ENCODE measurements around the gene HRH1. TPM values are rescaled to one million over a fixed set of nuclear protein-coding genes. Genes with fewer than 3 reads are reported as not detected.
"Not testable (repeated sequence)": the region's sequence is repeated elsewhere in the genome, so short reads cannot be mapped to it uniquely, and the experiment has no call there.

Gene HRH1
- total RNA-seq, 2 donors from 2014 or later = 4.6 TPM

GRCh38 chr3:11150256-11150655 lies 4.0 kb upstream of the HRH1 start:
- ATAC-seq (replicated peaks in 1 of 2) = no peak
- H3K27me3 Mint-ChIP-seq (ENCODE audit: low read depth) = peaks cover 48% of the 10 kb centered on the region
- H3K4me3 Mint-ChIP-seq = no peak overlapping the region
- H3K27ac Mint-ChIP-seq = no peak overlapping the region
- H3K9me3 Mint-ChIP-seq = no peaks in the 10 kb centered on the region
- no peaks in the 10 kb centered on the region for H3K36me3 Mint-ChIP-seq (ENCODE audit: insufficient read depth in 2 of 2)
- peaks cover 7% of the 10 kb centered on the region for H3K4me1 Mint-ChIP-seq (ENCODE audit: low read depth)
- no peak for DNase-seq

DNA sequence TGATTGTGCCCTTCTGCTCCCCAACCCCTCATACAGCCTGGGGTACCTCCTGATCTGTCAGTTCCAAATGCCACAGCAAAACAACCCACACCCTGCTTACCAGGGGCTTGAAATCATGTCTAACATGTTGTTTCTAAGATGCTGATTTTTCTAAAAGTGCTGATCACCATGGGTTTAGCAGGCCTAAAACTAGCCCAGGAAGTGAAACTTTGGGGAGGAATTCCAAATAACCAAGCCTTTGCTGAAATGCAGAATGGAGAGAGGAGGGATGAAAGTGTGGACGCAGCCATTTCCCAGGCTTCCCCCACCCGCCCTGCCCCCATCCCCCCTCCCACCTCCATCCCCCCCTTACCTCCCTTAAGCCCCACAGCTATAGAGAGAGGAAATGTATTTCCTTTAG lies 2.0 kb upstream of the HRH1 start:
- Mint-ChIP-seq H3K36me3 (ENCODE audit: insufficient read depth in 2 of 2) (no peaks in the 10 kb centered on the region), H3K27ac (no peak overlapping the region), H3K9me3 (no peaks in the 10 kb centered on the region), H3K4me1 (ENCODE audit: low read depth) (peaks cover 12% of the 10 kb centered on the region), H3K4me3 (no peak overlapping the region), H3K27me3 (ENCODE audit: low read depth) (peaks cover 50% of the 10 kb centered on the region)
- no peak for ATAC-seq (replicated peaks in 1 of 2)
- no peak for DNase-seq

DNA sequence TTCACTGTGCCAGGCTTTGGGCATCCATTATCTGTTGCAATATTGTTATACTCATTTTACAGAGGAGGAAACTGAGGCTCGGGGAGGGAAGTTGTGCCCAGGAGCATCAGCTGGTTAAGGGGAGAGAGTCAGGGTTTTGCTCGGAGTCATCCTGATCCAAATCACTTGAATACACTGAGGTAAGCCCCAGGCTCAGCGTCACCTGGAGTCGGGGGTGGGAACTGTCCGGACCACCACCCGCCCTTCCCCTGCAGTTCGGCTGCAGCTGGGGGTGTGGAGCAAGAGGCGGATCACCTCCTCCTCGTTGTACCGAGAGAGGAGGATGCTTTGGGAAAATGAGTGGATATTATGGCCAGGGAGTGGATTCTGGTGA lies 646 bp downstream of the HRH1 start:
- DNase-seq = no peak
- H3K4me1 Mint-ChIP-seq (ENCODE audit: low read depth) = peaks cover 12% of the 10 kb centered on the region
- H3K27ac Mint-ChIP-seq = no peak overlapping the region
- H3K4me3 Mint-ChIP-seq = peak overlapping the region; percentile 72 to 76
- peaks cover 52% of the 10 kb centered on the region for H3K27me3 Mint-ChIP-seq (ENCODE audit: low read depth)
- peak in 1 of 2 donors; percentile 43 for ATAC-seq (replicated peaks in 1 of 2)
- no peaks in the 10 kb centered on the region for H3K9me3 Mint-ChIP-seq
- no peaks in the 10 kb centered on the region for H3K36me3 Mint-ChIP-seq (ENCODE audit: insufficient read depth in 2 of 2)

DNA sequence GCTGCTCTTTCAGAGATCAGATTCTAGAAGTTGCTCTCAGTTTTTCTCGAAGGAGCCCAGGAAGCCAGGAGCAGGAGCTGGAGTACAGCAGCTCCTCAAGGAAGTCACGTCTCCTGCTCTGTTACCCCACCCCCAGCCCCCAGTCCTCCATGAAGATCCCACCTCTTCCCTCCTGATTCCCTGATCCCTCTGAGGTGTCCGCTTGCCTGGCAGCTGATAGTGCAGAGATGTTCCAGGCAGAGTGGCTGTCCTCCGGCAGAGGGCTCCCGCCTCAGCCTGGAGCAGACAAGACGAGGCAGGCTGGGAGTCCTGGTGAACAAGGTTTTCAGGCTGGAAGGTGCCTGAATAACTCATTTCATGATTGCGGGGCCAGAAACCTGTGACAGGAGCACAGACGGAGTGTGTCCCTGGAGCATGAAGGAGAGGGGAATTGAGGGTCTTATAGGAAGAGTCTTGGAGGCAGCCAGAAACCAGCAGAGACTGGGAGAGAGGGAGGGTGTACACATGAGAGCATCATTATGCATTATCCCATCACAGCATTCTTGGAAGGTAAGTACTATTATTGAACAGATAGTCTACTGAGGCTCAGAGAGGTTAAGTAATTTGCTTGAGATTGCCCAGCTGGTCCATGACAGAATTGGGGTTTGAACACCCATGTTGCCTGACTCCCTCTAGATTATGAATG lies 1.2 kb downstream of the HRH1 start:
- Mint-ChIP-seq H3K4me1 (ENCODE audit: low read depth) (peaks cover 12% of the 10 kb centered on the region), H3K27me3 (ENCODE audit: low read depth) (peaks cover 58% of the 10 kb centered on the region), H3K36me3 (ENCODE audit: insufficient read depth in 2 of 2) (no peaks in the 10 kb centered on the region), H3K9me3 (no peaks in the 10 kb centered on the region), H3K27ac (no peak overlapping the region), H3K4me3 (peak overlapping the region; percentile 16 to 72)
- ATAC-seq (replicated peaks in 1 of 2) = peak in 1 of 2 donors; percentile 42
- peak; percentile 19 for DNase-seq

DNA sequence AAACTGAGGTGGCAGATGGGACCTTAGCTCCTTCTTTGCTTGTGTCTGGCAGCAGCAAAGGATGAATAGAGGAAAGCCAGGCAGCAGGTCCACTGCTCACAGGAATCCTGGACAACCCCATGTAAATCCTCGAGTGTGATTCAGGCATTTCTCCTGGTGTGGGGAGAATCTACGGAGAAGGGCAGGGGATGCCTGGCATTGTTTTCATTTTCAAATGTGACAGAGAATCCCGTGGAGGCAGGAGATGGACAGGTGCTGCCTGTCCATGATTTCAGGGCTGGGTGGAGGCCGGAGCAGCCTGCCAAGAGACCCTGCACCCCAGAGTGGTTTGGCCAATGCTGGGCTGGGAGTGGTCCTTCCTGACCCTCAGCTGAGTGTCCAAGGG lies 1.7 kb downstream of the HRH1 start:
- Mint-ChIP-seq H3K9me3 (no peaks in the 10 kb centered on the region), H3K36me3 (ENCODE audit: insufficient read depth in 2 of 2) (no peaks in the 10 kb centered on the region), H3K27ac (no peak overlapping the region), H3K27me3 (ENCODE audit: low read depth) (peaks cover 63% of the 10 kb centered on the region), H3K4me1 (ENCODE audit: low read depth) (peaks cover 12% of the 10 kb centered on the region), H3K4me3 (no peak overlapping the region)
- DNase-seq (no peak), ATAC-seq (replicated peaks in 1 of 2) (no peak)

- Mint-ChIP-seq H3K27ac (no peak overlapping the region), H3K27me3 (ENCODE audit: low read depth) (peaks cover 70% of the 10 kb centered on the region)
- no peak for ATAC-seq (replicated peaks in 1 of 2)
Measured at GRCh38 chr3:11157421-11157820, 3.1 kb downstream of the HRH1 start.

GRCh38 chr3:11159421-11159904 lies 5.2 kb downstream of the HRH1 start:
- DNase-seq (no peak), ATAC-seq (replicated peaks in 1 of 2) (no peak)
- Mint-ChIP-seq H3K27ac (no peak overlapping the region), H3K36me3 (ENCODE audit: insufficient read depth in 2 of 2) (no peaks in the 10 kb centered on the region), H3K9me3 (no peaks in the 10 kb centered on the region), H3K27me3 (ENCODE audit: low read depth) (peaks cover 81% of the 10 kb centered on the region), H3K4me3 (no peak overlapping the region), H3K4me1 (ENCODE audit: low read depth) (peaks cover 12% of the 10 kb centered on the region)

More at GRCh38 chr3:11157421-11157820, 3.1 kb downstream of the HRH1 start:
- no peak for DNase-seq
- no peaks in the 10 kb centered on the region for H3K9me3 Mint-ChIP-seq
- no peaks in the 10 kb centered on the region for H3K36me3 Mint-ChIP-seq (ENCODE audit: insufficient read depth in 2 of 2)
- H3K4me3 Mint-ChIP-seq = no peak overlapping the region
- H3K4me1 Mint-ChIP-seq (ENCODE audit: low read depth) = peaks cover 12% of the 10 kb centered on the region

GRCh38 chr3:11161666-11162065 lies 7.4 kb downstream of the HRH1 start:
- ATAC-seq (replicated peaks in 1 of 2) = no peak
- no peaks in the 10 kb centered on the region for H3K4me1 Mint-ChIP-seq (ENCODE audit: low read depth)
- H3K9me3 Mint-ChIP-seq = no peaks in the 10 kb centered on the region
- H3K4me3 Mint-ChIP-seq = no peak overlapping the region
- peaks cover 62% of the 10 kb centered on the region for H3K27me3 Mint-ChIP-seq (ENCODE audit: low read depth)
- no peaks in the 10 kb centered on the region for H3K36me3 Mint-ChIP-seq (ENCODE audit: insufficient read depth in 2 of 2)
- no peak overlapping the region for H3K27ac Mint-ChIP-seq
- DNase-seq = no peak

DNA sequence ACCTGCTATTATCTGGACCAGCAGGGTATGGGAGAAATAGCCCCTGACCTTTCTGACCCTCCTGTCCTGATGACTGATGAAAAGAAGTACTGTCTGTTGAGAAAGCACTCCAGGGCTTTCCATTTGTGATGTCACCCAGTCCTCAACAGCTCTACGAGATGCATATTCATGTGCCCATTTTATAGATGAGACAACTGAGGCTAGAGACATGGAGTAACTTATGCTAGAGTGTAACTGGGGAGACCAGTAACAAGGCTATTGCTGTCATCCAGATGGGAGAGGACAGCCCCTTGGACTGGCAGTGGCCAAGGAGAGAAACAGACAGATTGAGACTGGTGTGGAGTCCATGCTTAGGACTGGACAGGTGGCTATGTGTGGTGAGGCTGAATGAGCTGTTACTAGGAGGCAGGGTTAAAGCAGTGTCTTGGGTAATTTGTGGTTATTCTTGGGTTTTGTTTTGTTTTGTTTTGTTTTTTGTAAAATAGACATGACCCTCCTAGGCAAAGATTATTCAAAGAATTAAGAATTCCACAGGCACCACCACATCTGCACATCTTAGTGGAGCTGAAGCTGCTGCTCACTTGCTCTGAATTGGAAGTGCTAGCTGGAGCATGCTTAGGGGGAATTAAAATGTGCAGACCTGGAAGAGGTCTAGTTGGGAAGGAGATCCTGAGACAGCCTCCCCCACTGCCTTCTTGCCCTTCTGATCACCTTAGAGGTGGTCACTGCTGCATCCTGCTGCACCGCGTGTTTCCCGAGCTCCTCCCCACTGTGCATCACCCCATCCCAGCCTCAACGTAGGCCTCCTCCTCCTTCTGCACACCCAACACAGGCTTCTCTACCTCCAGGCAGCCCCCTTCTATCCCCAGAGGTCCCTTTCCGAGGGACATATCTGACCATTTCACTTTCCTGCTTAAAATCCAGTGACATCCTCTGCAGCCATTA lies 8.4 kb downstream of the HRH1 start:
- no peaks in the 10 kb centered on the region for H3K9me3 Mint-ChIP-seq
- ATAC-seq (replicated peaks in 1 of 2) (no peak), DNase-seq (no peak)
- peaks cover 52% of the 10 kb centered on the region for H3K27me3 Mint-ChIP-seq (ENCODE audit: low read depth)
- no peaks in the 10 kb centered on the region for H3K36me3 Mint-ChIP-seq (ENCODE audit: insufficient read depth in 2 of 2)
- H3K4me3 Mint-ChIP-seq = no peak overlapping the region
- H3K27ac Mint-ChIP-seq = no peak overlapping the region
- no peaks in the 10 kb centered on the region for H3K4me1 Mint-ChIP-seq (ENCODE audit: low read depth)

DNA sequence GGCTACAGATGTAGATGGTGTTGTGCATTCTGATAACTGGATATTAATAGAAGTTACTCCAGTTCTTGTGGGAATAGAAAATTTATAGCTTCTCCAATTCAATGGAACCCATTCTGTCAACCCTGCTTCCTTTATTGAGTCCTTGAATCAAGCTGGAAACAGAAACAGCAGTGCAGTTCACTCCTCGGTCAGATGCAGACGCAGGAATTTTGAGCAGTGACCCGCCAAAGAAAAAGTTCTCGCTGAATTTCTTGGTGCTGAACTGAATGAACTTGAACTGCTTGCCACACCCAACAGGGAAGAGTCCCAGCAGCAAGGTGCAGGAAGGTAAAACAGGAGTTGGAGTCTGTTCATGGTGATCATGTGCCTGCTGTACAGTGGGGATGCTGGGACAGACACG lies 10.3 kb downstream of the HRH1 start:
- ATAC-seq (replicated peaks in 1 of 2) (no peak), DNase-seq (no peak)
- H3K36me3 Mint-ChIP-seq (ENCODE audit: insufficient read depth in 2 of 2) = no peaks in the 10 kb centered on the region
- H3K27ac Mint-ChIP-seq = no peak overlapping the region
- no peaks in the 10 kb centered on the region for H3K9me3 Mint-ChIP-seq
- H3K4me1 Mint-ChIP-seq (ENCODE audit: low read depth) = no peaks in the 10 kb centered on the region
- H3K27me3 Mint-ChIP-seq (ENCODE audit: low read depth) = peaks cover 44% of the 10 kb centered on the region
- H3K4me3 Mint-ChIP-seq = no peak overlapping the region

- H3K4me3 Mint-ChIP-seq = no peak overlapping the region
- no peaks in the 10 kb centered on the region for H3K4me1 Mint-ChIP-seq (ENCODE audit: low read depth)
- no peak overlapping the region for H3K27ac Mint-ChIP-seq
- no peaks in the 10 kb centered on the region for H3K9me3 Mint-ChIP-seq
- peaks cover 44% of the 10 kb centered on the region for H3K27me3 Mint-ChIP-seq (ENCODE audit: low read depth)
- no peak for ATAC-seq (replicated peaks in 1 of 2)
- no peaks in the 10 kb centered on the region for H3K36me3 Mint-ChIP-seq (ENCODE audit: insufficient read depth in 2 of 2)
- no peak for DNase-seq
Measured at GRCh38 chr3:11165476-11165875, 11.2 kb downstream of the HRH1 start.

DNA sequence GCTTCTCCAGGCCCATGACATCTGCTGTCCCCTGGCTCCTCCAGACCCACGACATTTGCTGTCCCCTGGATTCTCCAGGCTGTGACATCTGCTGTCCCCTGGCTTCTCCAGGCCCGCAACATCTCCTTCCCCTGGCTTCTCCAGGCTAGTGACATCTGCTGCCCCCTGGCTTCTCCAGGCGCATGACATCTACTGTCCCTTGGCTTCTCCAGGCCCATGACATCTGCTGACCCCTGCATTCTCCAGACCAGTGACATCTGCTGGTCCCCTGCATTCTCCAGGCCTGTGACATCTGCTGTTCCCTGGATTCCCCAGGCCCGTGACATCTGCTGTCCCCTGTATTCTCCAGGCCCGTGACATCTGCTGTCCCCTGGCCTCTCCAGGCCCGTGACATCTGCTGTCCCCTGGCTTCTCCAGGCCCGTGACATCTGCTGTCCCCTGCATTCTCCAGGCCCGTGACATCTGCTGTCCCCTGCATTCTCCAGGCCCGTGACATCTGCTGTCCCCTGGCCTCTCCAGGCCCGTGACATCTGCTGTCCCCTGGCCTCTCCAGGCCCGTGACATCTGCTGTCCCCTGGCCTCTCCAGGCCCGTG lies 12.6 kb downstream of the HRH1 start:
- ATAC-seq (replicated peaks in 1 of 2); DNase-seq; H3K27ac Mint-ChIP-seq; H3K4me3 Mint-ChIP-seq; H3K9me3 Mint-ChIP-seq; H3K36me3 Mint-ChIP-seq (ENCODE audit: insufficient read depth in 2 of 2); H3K4me1 Mint-ChIP-seq (ENCODE audit: low read depth): not testable (repeated sequence)
- peaks cover 39% of the 10 kb centered on the region for H3K27me3 Mint-ChIP-seq (ENCODE audit: low read depth)

DNA sequence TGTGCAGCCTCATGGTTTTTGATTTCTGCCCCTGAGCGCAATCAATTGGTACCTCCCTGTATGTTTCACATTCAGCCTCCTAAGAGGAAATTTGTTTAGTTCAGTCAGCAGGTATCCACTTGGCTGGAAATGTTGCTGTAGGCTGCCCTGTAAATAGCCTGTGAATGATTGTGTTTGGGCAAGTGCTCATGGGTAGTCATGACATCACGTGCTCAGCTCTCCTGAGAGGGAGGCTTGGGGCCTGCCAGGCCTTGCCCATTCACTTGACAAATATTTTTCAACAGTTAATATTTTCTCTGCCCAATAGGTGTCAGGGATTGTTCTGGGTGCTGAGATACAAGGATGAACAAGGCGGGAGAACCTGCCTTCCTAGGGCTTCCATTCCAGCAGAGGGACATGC lies 13.3 kb downstream of the HRH1 start:
- Mint-ChIP-seq H3K27me3 (ENCODE audit: low read depth) (peaks cover 35% of the 10 kb centered on the region), H3K36me3 (ENCODE audit: insufficient read depth in 2 of 2) (no peaks in the 10 kb centered on the region), H3K4me1 (ENCODE audit: low read depth) (no peaks in the 10 kb centered on the region), H3K4me3 (no peak overlapping the region), H3K27ac (no peak overlapping the region), H3K9me3 (no peaks in the 10 kb centered on the region)
- DNase-seq (no peak), ATAC-seq (replicated peaks in 1 of 2) (no peak)

All from activated T-cell treated with anti-CD3 and anti-CD28 coated beads, Interleukin-2, amount 50 U/mL, for 72 hours (primary cell).